PC-9 (cell line): Measurements from ENCODE around the gene TUBB2B. TPM values are rescaled to one million over a fixed set of nuclear protein-coding genes. Genes with fewer than 3 reads are reported as not detected.

Source experiments
- BruUV-seq: library from RNA; stranded (reverse); fragments of 400-500 nt; replicated peaks from 2 replicates; lab custom pipeline; 2021; lab: Mats Ljungman, UMichigan
- CTCF ChIA-PET: fragments of 300-600 bp; sonication (Branson Sonifier 250); formaldehyde crosslinking; loops from one replicate; lab custom pipeline; 2022; ENCODE audit warnings: antibody characterized with exemption; lab: Charles Lee
- POLR2A ChIA-PET: fragments of 300-600 bp; sonication (Branson Sonifier 250); formaldehyde crosslinking; loops from one replicate; lab custom pipeline; 2022; ENCODE audit warnings: antibody characterized with exemption; ENCODE audit not compliant: unreplicated experiment; lab: Charles Lee
- DNase-seq, 2 experiments: peaks; one replicate each; pipeline versions ENCODE4 v3.0.0 to v3.0.0-alpha.2; 2015 to 2022; ENCODE audit warnings: mixed read lengths in 1 of 2
- H2AFZ ChIP-seq: fragments of 200-600 bp; sonication (generic); 2 replicates; pipeline ENCODE4 v1.8.1; 2017; ENCODE audit warnings: antibody characterized with exemption
- H3F3A ChIP-seq: fragments of 200-600 bp; sonication (generic); 2 replicates; pipeline ENCODE4 v1.8.1; 2017; ENCODE audit warnings: antibody characterized with exemption, mild to moderate bottlenecking, low read depth; ENCODE audit not compliant: insufficient read depth
- H3K27ac ChIP-seq: fragments of 200-600 bp; sonication (generic); 2 replicates; pipeline ENCODE4 v1.6.1; 2016; ENCODE audit warnings: mixed run types
- H3K27me3 ChIP-seq: fragments of 200-600 bp; sonication (generic); 2 replicates; pipeline ENCODE4 v1.6.1; 2016; ENCODE audit warnings: low read depth, mixed run types; ENCODE audit not compliant: insufficient read depth
- H3K36me3 ChIP-seq: fragments of 200-600 bp; sonication (generic); 2 replicates; pipeline ENCODE4 v1.6.1; 2016; ENCODE audit warnings: low read depth, mixed run types
- H3K4me1 ChIP-seq: fragments of 200-600 bp; sonication (generic); replicated peaks from 2 replicates; pipeline ENCODE4 v1.6.1; 2016; ENCODE audit warnings: mixed run types; ENCODE audit not compliant: insufficient read depth
- H3K4me2 ChIP-seq: fragments of 200-600 bp; sonication (generic); 2 replicates; pipeline ENCODE4 v1.6.1; 2017; ENCODE audit warnings: mixed run types
- H3K4me3 ChIP-seq: fragments of 200-600 bp; sonication (generic); 2 replicates; pipeline ENCODE4 v1.6.1; 2016; ENCODE audit warnings: mixed run types
- H3K79me2 ChIP-seq: fragments of 200-600 bp; sonication (generic); 2 replicates; pipeline ENCODE4 v1.6.1; 2017; ENCODE audit warnings: low read depth, mixed run types
- H3K9me2 ChIP-seq: fragments of 200-600 bp; sonication (generic); 2 replicates; pipeline ENCODE4 v1.8.1; 2017; ENCODE audit warnings: mild to moderate bottlenecking; ENCODE audit not compliant: insufficient read depth
- H3K9me3 ChIP-seq: fragments of 200-600 bp; sonication (generic); 2 replicates; pipeline ENCODE4 v1.8.1; 2016; ENCODE audit warnings: low read depth; ENCODE audit not compliant: insufficient read depth
- H4K20me1 ChIP-seq: fragments of 200-600 bp; sonication (generic); 2 replicates; pipeline ENCODE4 v1.8.1; 2017; ENCODE audit not compliant: insufficient read depth
- CTCF ChIP-seq: fragments of 200-600 bp; sonication (generic); conservative IDR thresholded peaks from 2 replicates; pipeline ENCODE4 v1.6.1; 2017; ENCODE audit warnings: mixed run types, antibody characterized with exemption, mild to moderate bottlenecking, moderate library complexity
- EZH2 ChIP-seq: fragments of 200-600 bp; sonication (generic); IDR thresholded peaks from 2 replicates; pipeline ENCODE4 v1.8.0; 2017; ENCODE audit warnings: antibody characterized with exemption, low read depth
- intact Hi-C: fragments of 100-400 bp; cut with micrococcal nuclease; formaldehyde crosslinking; loops from one replicate; pipeline ENCODE4 v1.10.0; 2022; ENCODE audit not compliant: unreplicated experiment
- total RNA-seq: library from RNA; stranded (reverse); gene quantifications from 2 replicates; pipeline ENCODE4 v1.2.3, GENCODE V29; 2021

The TUBB2B gene
- total RNA-seq, 1 experiment from 2014 or later, result 1.3 TPM

- no peaks in the 10 kb centered on the region for H3K27me3 ChIP-seq
- no TSS peak for BruUV-seq
- POLR2A ChIA-PET, result no interaction called here
Measured at GRCh38 chr6:3214898-3215297, 12.6 kb downstream of the TUBB2B start.

GRCh38 chr6:3213334-3213695 lies 14.1 kb downstream of the TUBB2B start:
- ChIA-PET CTCF (no interaction called here), POLR2A (no interaction called here)
- intact Hi-C loops, result no loop called here

More at GRCh38 chr6:3214898-3215297, 12.6 kb downstream of the TUBB2B start:
- H3K79me2 ChIP-seq, result no peaks in the 10 kb centered on the region
- H3K36me3 ChIP-seq, result no peaks in the 10 kb centered on the region
- no peak for DNase-seq
- no peak overlapping the region for H2AFZ ChIP-seq
- 0 out of 2 replicates have a peak, but pooled peaks cover 1% of the 10 kb centered on the region for H3K4me1 ChIP-seq
- H3K4me3 ChIP-seq, result no peak overlapping the region
- CTCF ChIA-PET, result no interaction called here
- intact Hi-C loops, result no loop called here
- H3K27ac ChIP-seq, result no peak overlapping the region
- no peaks in the 10 kb centered on the region for H3K9me2 ChIP-seq
- TF ChIP-seq CTCF, result no peak
- no peak for TF ChIP-seq EZH2
- H3K9me3 ChIP-seq, result no peaks in the 10 kb centered on the region
- no peak overlapping the region for H3K4me2 ChIP-seq
- no peaks in the 10 kb centered on the region for H4K20me1 ChIP-seq
- no peaks in the 10 kb centered on the region for H3F3A ChIP-seq

GRCh38 chr6:3212261-3212660 lies 15.2 kb downstream of the TUBB2B start:
- DNase-seq, result no peak
- Histone ChIP-seq H3K9me2 (no peaks in the 10 kb centered on the region), H3K4me3 (no peak overlapping the region), H3K79me2 (no peaks in the 10 kb centered on the region), H3K27me3 (no peaks in the 10 kb centered on the region), H3K9me3 (no peaks in the 10 kb centered on the region), H3K36me3 (no peaks in the 10 kb centered on the region), H3F3A (peaks cover 3% of the 10 kb centered on the region; the same call in 1 of the 2 replicates), H2AFZ (no peak overlapping the region), H3K4me1 (peaks cover 22% of the 10 kb centered on the region), H3K4me2 (no peak overlapping the region), H4K20me1 (no peaks in the 10 kb centered on the region), H3K27ac (no peak overlapping the region)
- no TSS peak for BruUV-seq
- TF ChIP-seq CTCF (no peak), EZH2 (no peak)
- intact Hi-C loops, result no loop called here
- ChIA-PET POLR2A (no interaction called here), CTCF (no interaction called here)

More at GRCh38 chr6:3213334-3213695, 14.1 kb downstream of the TUBB2B start:
- BruUV-seq, result no TSS peak
- Histone ChIP-seq H3K4me1 (peaks cover 14% of the 10 kb centered on the region), H3K27ac (no peak overlapping the region), H3K9me2 (no peaks in the 10 kb centered on the region), H3K36me3 (no peaks in the 10 kb centered on the region), H3K4me2 (no peak overlapping the region), H3K79me2 (no peaks in the 10 kb centered on the region), H3F3A (no peaks in the 10 kb centered on the region; the same call in 1 of the 2 replicates), H4K20me1 (no peaks in the 10 kb centered on the region), H3K9me3 (no peaks in the 10 kb centered on the region), H3K4me3 (no peak overlapping the region), H2AFZ (no peak overlapping the region), H3K27me3 (no peaks in the 10 kb centered on the region)
- TF ChIP-seq CTCF, result no peak
- no peak for TF ChIP-seq EZH2
- DNase-seq, result no peak
